Caco-2 (cell line): ENCODE data around the gene SHKBP1. TPM values are rescaled to one million over a fixed set of nuclear protein-coding genes. Genes with fewer than 3 reads are reported as not detected.

ENCODE experiments used
- BruUV-seq: library from RNA; stranded (reverse); fragments of 400-500 nt; replicated peaks from 2 replicates; lab custom pipeline; 2021; lab: Mats Ljungman, UMichigan
- CTCF ChIA-PET: fragments of 300-600 bp; sonication (Branson Sonifier 250); formaldehyde crosslinking; loops from one replicate; lab custom pipeline; 2022; ENCODE audit warnings: antibody characterized with exemption; lab: Charles Lee
- POLR2A ChIA-PET: fragments of 300-600 bp; sonication (Branson Sonifier 250); formaldehyde crosslinking; loops from one replicate; lab custom pipeline; 2022; ENCODE audit warnings: antibody characterized with exemption; lab: Charles Lee
- DNase-seq, 2 experiments: peaks; one replicate each; pipeline versions ENCODE4 v3.0.0 to v3.0.0-alpha.2; 2020 to 2022
- H3K27me3 ChIP-seq: replicated peaks from 2 replicates; pipeline ENCODE4 v1.6.0; 2011; ENCODE audit warnings: low read length; ENCODE audit not compliant: control insufficient read depth, insufficient read depth
- H3K36me3 ChIP-seq: 2 replicates; pipeline ENCODE4 v1.5.1; 2011; ENCODE audit warnings: low read length; ENCODE audit not compliant: control insufficient read depth, insufficient read depth
- H3K4me1 ChIP-seq: fragments of 250-450 bp; sonication (Bioruptor Pico); 2 replicates; pipeline ENCODE4 v1.5.1; 2020; ENCODE audit warnings: mild to moderate bottlenecking
- H3K4me3 ChIP-seq: 2 replicates; pipeline ENCODE4 v1.5.1; 2011; ENCODE audit warnings: low read depth, mild to moderate bottlenecking, control low read depth, low read length
- H3K9me3 ChIP-seq: fragments of 250-450 bp; sonication (Bioruptor Pico); 2 replicates; pipeline ENCODE4 v1.5.1; 2020; ENCODE audit warnings: mild to moderate bottlenecking, moderate library complexity
- H3K27ac Mint-ChIP-seq: one replicate; pipeline ENCODE4 v1.8.0; 2022; ENCODE audit warnings: mixed read lengths; ENCODE audit not compliant: unreplicated experiment
- H3K27me3 Mint-ChIP-seq: one replicate; pipeline ENCODE4 v1.8.0; 2022; ENCODE audit warnings: mixed read lengths; ENCODE audit not compliant: insufficient read depth, unreplicated experiment
- H3K36me3 Mint-ChIP-seq: one replicate; pipeline ENCODE4 v1.8.0; 2022; ENCODE audit warnings: mild to moderate bottlenecking, mixed read lengths; ENCODE audit not compliant: insufficient read depth, unreplicated experiment
- H3K4me1 Mint-ChIP-seq: one replicate; pipeline ENCODE4 v1.8.0; 2022; ENCODE audit warnings: low read depth, mixed read lengths; ENCODE audit not compliant: unreplicated experiment
- H3K4me3 Mint-ChIP-seq: one replicate; pipeline ENCODE4 v1.8.0; 2022; ENCODE audit warnings: mild to moderate bottlenecking, moderate library complexity, mixed read lengths; ENCODE audit not compliant: unreplicated experiment
- H3K9me3 Mint-ChIP-seq: one replicate; pipeline ENCODE4 v1.8.0; 2022; ENCODE audit warnings: mixed read lengths; ENCODE audit not compliant: unreplicated experiment
- intact Hi-C: fragments of 100-400 bp; cut with micrococcal nuclease; formaldehyde crosslinking; loops from one replicate; pipeline ENCODE4 v1.10.0; 2022; ENCODE audit not compliant: unreplicated experiment
- total RNA-seq: library from RNA; stranded (reverse); gene quantifications from 2 replicates; pipeline ENCODE4 v1.2.3, GENCODE V29; 2022
- TF ChIP-seq, protein P1 (sequence below), 2 experiments: fragments of 200-600 bp in 1 of 2; IDR thresholded peaks; 1 replicate in 1 of 2; 2 replicates in 1 of 2; pipeline versions ENCODE4 v1.5.1 to v1.8.0; 2011 to 2022; ENCODE audit warnings: antibody characterized with exemption in 1 of 2, control low read depth in 1 of 2, inconsistent platforms in 1 of 2, low read depth in 1 of 2, low read length in 1 of 2, mild to moderate bottlenecking in 1 of 2, moderate library complexity in 1 of 2; ENCODE audit not compliant: insufficient read depth in 1 of 2, severe bottlenecking in 1 of 2, unreplicated experiment in 1 of 2

SHKBP1 gene
- total RNA-seq, 1 experiment from 2014 or later = 82.6 TPM

DNA sequence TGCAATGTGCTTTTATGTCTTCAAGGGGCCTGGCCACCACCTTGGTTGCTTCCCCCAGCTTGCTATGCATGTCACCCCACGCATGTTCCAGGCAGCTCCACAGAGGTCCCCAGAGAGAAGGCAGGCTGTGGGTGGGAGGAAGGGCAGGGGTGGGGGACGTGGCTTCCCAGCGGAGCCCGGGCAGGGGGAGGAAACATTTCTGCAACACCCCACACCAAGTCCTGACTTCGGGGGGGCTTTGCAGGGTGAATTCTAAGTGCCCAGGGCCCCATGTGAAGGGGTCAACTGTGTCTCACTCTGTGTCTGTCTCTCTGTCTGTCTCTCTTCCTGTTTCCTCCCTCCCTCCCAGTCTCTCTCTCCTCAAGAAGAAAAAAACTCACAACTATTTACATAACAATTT lies 64.1 kb downstream of the SHKBP1 start:
- Histone ChIP-seq H3K27me3 (no peaks in the 10 kb centered on the region), H3K9me3 (no peaks in the 10 kb centered on the region), H3K4me1 (0 out of 2 replicates have a peak, but pooled peaks cover 1% of the 10 kb centered on the region), H3K4me3 (no peak overlapping the region), H3K36me3 (no peaks in the 10 kb centered on the region)
- no peak overlapping the region for H3K27ac Mint-ChIP-seq
- ChIA-PET POLR2A (no interaction called here), CTCF (no interaction called here)
- H3K4me3 Mint-ChIP-seq = no peak overlapping the region
- no peaks in the 10 kb centered on the region for H3K27me3 Mint-ChIP-seq
- H3K4me1 Mint-ChIP-seq = peaks cover 3% of the 10 kb centered on the region
- no peak for DNase-seq
- intact Hi-C loops = no loop called here
- BruUV-seq = no TSS peak
- H3K9me3 Mint-ChIP-seq = no peaks in the 10 kb centered on the region
- TF ChIP-seq, protein P1, sequence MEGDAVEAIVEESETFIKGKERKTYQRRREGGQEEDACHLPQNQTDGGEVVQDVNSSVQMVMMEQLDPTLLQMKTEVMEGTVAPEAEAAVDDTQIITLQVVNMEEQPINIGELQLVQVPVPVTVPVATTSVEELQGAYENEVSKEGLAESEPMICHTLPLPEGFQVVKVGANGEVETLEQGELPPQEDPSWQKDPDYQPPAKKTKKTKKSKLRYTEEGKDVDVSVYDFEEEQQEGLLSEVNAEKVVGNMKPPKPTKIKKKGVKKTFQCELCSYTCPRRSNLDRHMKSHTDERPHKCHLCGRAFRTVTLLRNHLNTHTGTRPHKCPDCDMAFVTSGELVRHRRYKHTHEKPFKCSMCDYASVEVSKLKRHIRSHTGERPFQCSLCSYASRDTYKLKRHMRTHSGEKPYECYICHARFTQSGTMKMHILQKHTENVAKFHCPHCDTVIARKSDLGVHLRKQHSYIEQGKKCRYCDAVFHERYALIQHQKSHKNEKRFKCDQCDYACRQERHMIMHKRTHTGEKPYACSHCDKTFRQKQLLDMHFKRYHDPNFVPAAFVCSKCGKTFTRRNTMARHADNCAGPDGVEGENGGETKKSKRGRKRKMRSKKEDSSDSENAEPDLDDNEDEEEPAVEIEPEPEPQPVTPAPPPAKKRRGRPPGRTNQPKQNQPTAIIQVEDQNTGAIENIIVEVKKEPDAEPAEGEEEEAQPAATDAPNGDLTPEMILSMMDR (IDR thresholded peaks at IDR 0.05; ENCODE audit: insufficient read depth in 1 of 2, low read depth in 1 of 2, low read length in 1 of 2, severe bottlenecking in 1 of 2, unreplicated experiment in 1 of 2) = no peak
- H3K36me3 Mint-ChIP-seq = no peaks in the 10 kb centered on the region

Other genes with a start within 250 kb of the SHKBP1 start
- gene C19orf47, start 228.5 kb upstream of the SHKBP1 start, total RNA-seq = 25.8 and 28.3 TPM in 2 replicates
- gene PLD3, start 228.2 kb upstream of the SHKBP1 start, total RNA-seq = 100 and 114 TPM in 2 replicates
- gene HIPK4, start 186.7 kb upstream of the SHKBP1 start, total RNA-seq = not detected in 2 replicates
- 2.5 TPM in 2 replicates for gene PRX, start 163.5 kb upstream of the SHKBP1 start, total RNA-seq
- gene SERTAD1, start 150.9 kb upstream of the SHKBP1 start, total RNA-seq = 7.7 and 8.6 TPM in 2 replicates
- 45.2 and 52.2 TPM in 2 replicates for gene SERTAD3, start 132.5 kb upstream of the SHKBP1 start, total RNA-seq
- gene BLVRB, start 111.1 kb upstream of the SHKBP1 start, total RNA-seq = 75.2 and 101 TPM in 2 replicates
- gene SPTBN4, start 109.9 kb upstream of the SHKBP1 start, total RNA-seq = 0.82 and 0.97 TPM in 2 replicates
- 25.5 and 30.8 TPM in 2 replicates for gene LTBP4, start 24.5 kb downstream of the SHKBP1 start, total RNA-seq
- 21.1 and 22.0 TPM in 2 replicates for gene NUMBL, start 113.8 kb downstream of the SHKBP1 start, total RNA-seq
- 30.9 and 35.7 TPM in 2 replicates for gene COQ8B, start 140.0 kb downstream of the SHKBP1 start, total RNA-seq
- 28.5 and 31.2 TPM in 2 replicates for gene ITPKC, start 140.2 kb downstream of the SHKBP1 start, total RNA-seq
- gene ACTMAP, start 173.6 kb downstream of the SHKBP1 start, total RNA-seq = 28.0 and 29.2 TPM in 2 replicates
- gene SNRPA, start 174.3 kb downstream of the SHKBP1 start, total RNA-seq = 133 and 134 TPM in 2 replicates
- 1.1 and 1.3 TPM in 2 replicates for gene MIA, start 198.6 kb downstream of the SHKBP1 start, total RNA-seq
- gene RAB4B, start 201.4 kb downstream of the SHKBP1 start, total RNA-seq = 19.9 and 21.5 TPM in 2 replicates
- gene EGLN2, start 222.3 kb downstream of the SHKBP1 start, total RNA-seq = 135 and 144 TPM in 2 replicates